Esophagus (tissue), 2 donors: ENCODE results near the gene CDC42SE2. TPM values are rescaled to one million over a fixed set of nuclear protein-coding genes. Genes with fewer than 3 reads are reported as not detected.
"Not testable (repeated sequence)": the region's sequence is repeated elsewhere in the genome, so short reads cannot be mapped to it uniquely, and the experiment has no call there.

Source experiments
- H3K27ac ChIP-seq, 2 donors: one replicate each; pipeline ENCODE4 v1.5.1; 2013; ENCODE audit warnings: low read depth in 2 of 2, mild to moderate bottlenecking in 2 of 2, inconsistent platforms in 1 of 2, low read length in 1 of 2, moderate library complexity in 1 of 2
- H3K27me3 ChIP-seq, 2 donors: one replicate each; pipeline ENCODE4 v1.6.1; 2013; ENCODE audit warnings: low read length in 2 of 2, control low read depth in 1 of 2, mild to moderate bottlenecking in 1 of 2; ENCODE audit not compliant: insufficient read depth in 2 of 2, control insufficient read depth in 1 of 2
- H3K36me3 ChIP-seq, 2 donors: one replicate each; pipeline ENCODE4 v1.6.1; 2013; ENCODE audit warnings: low read length in 1 of 2; ENCODE audit not compliant: control insufficient read depth in 2 of 2, insufficient read depth in 2 of 2
- H3K4me1 ChIP-seq, 2 donors: one replicate each; pipeline ENCODE4 v1.6.1; 2013; ENCODE audit warnings: low read length in 1 of 2; ENCODE audit not compliant: control insufficient read depth in 2 of 2, insufficient read depth in 2 of 2
- H3K4me3 ChIP-seq, 2 donors: one replicate each; pipeline ENCODE4 v1.5.1; 2013; ENCODE audit warnings: low read length in 2 of 2, mild to moderate bottlenecking in 2 of 2, low read depth in 1 of 2, moderate library complexity in 1 of 2
- H3K9me3 ChIP-seq, 2 donors: one replicate each; pipeline ENCODE4 v1.6.1; 2013; ENCODE audit warnings: mild to moderate bottlenecking in 2 of 2, low read depth in 1 of 2, low read length in 1 of 2, moderate library complexity in 1 of 2; ENCODE audit not compliant: control insufficient read depth in 2 of 2, insufficient read depth in 1 of 2
- WGBS, 2 donors: extraction: QIAGEN DNeasy Blood & Tissue Kit; methylation state at CpG; one replicate each; pipeline ENCODE4 v1.1.7; 2013; 5-methylcytosine and 5-hydroxymethylcytosine counted together
- polyA plus RNA-seq, 2 donors: library from polyadenylated mRNA; stranded (reverse); fragments of 200-250 nt; gene quantifications; one replicate each; pipeline ENCODE4 v1.2.3, GENCODE V29; 2013
- donor health status: healthy with polysubstance abuse.
- donor health status: Bipolar disorder and iron deficiency.

CDC42SE2 gene
- polyA plus RNA-seq, 2 donors, result 5.1 to 7.3 TPM

DNA sequence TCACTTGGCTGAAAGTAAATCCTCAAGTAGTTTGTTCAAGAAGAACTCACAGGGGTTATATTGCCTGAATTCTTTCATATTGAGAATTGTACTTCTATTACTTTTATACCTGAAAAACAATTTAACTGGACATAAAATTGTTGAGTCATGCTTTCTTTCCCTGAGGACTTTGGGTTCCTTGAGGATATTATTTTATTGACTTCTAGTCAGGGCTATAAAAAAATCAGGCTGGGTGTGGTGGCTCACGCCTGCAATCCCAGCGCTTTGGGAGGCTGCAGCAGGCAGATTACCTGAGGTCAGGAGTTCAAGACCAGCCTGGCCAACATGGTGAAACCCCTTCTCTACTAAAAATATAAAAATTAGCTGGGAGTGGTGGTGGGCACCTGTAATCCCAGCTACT, 17.9 kb upstream of the CDC42SE2 start:
- Histone ChIP-seq H3K4me3 (no peak overlapping the region), H3K36me3 (no peaks in the 10 kb centered on the region), H3K27ac (no peak overlapping the region), H3K9me3 (no peaks in the 10 kb centered on the region), H3K27me3 (no peaks in the 10 kb centered on the region), H3K4me1 (no peaks in the 10 kb centered on the region)
- 79 to 95% methylated on average over 2 of the region's 2 CpGs for WGBS, 2 donors

DNA sequence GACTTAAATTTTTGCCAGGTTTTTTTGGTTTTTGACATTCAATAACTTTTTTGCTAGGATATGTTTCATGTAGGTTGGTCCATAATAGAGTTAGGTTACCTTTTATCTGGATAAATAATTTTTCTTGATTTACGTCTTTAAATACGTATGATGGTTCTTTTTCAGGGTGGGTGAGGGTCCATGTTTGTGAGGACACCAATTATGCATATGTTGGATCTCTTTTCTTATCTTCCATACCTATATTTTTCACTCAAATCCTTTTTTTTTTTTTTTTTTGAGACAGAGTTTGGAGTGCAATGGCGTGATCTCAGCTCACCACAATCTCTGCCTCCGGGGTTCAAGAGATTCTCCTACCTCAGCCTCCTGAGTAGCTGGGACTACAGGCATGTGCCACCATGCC, 17.3 kb upstream of the CDC42SE2 start:
- H3K9me3 ChIP-seq, result no peaks in the 10 kb centered on the region
- H3K27ac ChIP-seq, result no peak overlapping the region
- H3K4me3 ChIP-seq, result no peak overlapping the region
- H3K4me1 ChIP-seq, result no peaks in the 10 kb centered on the region
- 98% methylated on average over 4 of the region's 4 CpGs for WGBS, 2 donors
- H3K27me3 ChIP-seq, result no peaks in the 10 kb centered on the region
- no peaks in the 10 kb centered on the region for H3K36me3 ChIP-seq

DNA sequence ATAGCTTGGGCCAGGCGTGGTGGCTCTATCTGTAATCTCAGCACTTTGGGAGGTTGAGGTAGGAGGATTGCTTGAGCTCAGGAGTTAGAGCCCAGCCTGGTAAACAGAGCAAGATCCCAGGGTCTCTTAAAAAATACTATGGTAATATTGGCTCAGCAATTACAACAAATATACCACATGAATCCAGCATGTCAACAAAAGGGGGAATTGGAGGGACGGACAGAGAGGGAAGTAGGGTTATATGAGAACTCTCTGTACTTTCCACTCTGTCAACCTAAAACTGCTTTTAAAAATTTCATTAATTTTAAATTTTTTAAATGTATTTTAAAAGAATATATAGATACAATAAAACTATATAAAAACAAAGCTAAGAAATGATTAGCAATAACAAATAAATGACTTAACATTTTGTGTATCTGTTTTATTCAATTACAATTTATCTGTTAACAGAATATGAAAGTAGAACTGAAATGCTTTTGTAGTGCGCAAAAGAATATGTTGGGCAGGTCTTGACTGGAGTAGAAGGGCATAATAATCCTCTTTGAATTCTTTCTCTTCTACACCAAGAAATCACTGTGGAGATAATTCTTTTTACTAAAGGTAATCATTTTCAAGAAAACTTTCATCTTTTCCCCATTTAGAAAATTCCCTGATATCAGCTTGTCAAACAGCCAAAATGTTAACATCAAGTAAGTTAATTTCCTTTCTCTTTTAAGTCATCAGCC, 12.9 kb upstream of the CDC42SE2 start:
- Histone ChIP-seq H3K4me3 (no peak overlapping the region), H3K27me3 (no peaks in the 10 kb centered on the region), H3K9me3 (no peaks in the 10 kb centered on the region), H3K4me1 (no peaks in the 10 kb centered on the region), H3K36me3 (no peaks in the 10 kb centered on the region), H3K27ac (no peak overlapping the region)
- 48 to 77% methylated on average over 3 of the region's 3 CpGs for WGBS, 2 donors

- H3K4me3 ChIP-seq, result no peak overlapping the region
- no peaks in the 10 kb centered on the region for H3K36me3 ChIP-seq
- 57 to 64% methylated on average over 6 of the region's 6 CpGs for WGBS, 2 donors
- H3K9me3 ChIP-seq, result no peaks in the 10 kb centered on the region
- H3K27ac ChIP-seq, result peak overlapping the region; percentile 30 to 58
- no peaks in the 10 kb centered on the region for H3K4me1 ChIP-seq
- no peaks in the 10 kb centered on the region for H3K27me3 ChIP-seq
Measured at GRCh38 chr5:131252824-131253171, 11.1 kb upstream of the CDC42SE2 start.

- WGBS, 2 donors, result 82 to 88% methylated on average over 10 of the region's 10 CpGs
- H3K9me3 ChIP-seq, H3K36me3 ChIP-seq, H3K4me3 ChIP-seq, H3K27ac ChIP-seq, H3K27me3 ChIP-seq, H3K4me1 ChIP-seq: not testable (repeated sequence)
Measured at GRCh38 chr5:131254025-131254424, 9.8 kb upstream of the CDC42SE2 start.

DNA sequence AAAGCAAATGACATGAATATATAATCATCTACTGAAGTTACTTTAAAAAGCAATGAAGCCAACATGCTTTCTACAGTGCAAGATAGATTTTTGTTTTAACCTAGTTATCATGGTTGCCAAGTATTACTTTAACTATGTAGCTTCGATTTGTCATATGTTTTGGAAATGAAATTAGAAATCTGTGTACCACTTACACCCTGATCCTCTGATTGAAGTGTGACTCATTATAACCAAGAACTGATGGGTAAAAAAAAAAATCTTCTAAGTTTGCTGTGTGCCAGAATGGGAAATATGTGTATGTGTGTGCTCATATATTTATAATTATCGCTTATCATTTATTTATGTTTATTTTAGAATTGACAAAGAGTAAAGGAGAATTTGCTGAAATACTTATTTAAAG, 9.1 kb upstream of the CDC42SE2 start:
- H3K27ac ChIP-seq, result no peak overlapping the region
- H3K36me3 ChIP-seq, result no peaks in the 10 kb centered on the region
- H3K4me1 ChIP-seq, result no peaks in the 10 kb centered on the region
- no peaks in the 10 kb centered on the region for H3K27me3 ChIP-seq
- H3K4me3 ChIP-seq, result no peak overlapping the region
- H3K9me3 ChIP-seq, result no peaks in the 10 kb centered on the region
- WGBS, 2 donors, result 78 to 84% methylated on average over 2 of the region's 2 CpGs

DNA sequence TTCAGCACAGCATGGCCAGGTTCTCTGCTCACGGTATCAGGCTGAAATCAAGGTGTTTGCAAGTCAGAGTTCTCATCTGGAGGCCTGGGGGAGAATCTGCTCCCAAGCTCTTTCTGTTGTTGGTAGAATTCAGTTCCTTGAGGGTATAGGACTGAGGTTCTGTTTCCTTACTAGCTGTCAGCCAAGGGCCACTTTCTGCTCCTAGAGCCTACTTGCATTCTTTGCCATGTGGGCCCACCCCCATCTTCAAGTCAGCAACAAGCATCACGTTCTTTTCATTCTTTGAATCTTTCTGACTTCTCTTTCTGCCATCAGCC, 7.4 kb upstream of the CDC42SE2 start:
- Histone ChIP-seq H3K9me3 (no peaks in the 10 kb centered on the region), H3K36me3 (no peaks in the 10 kb centered on the region), H3K4me1 (no peaks in the 10 kb centered on the region), H3K4me3 (no peak overlapping the region), H3K27me3 (no peaks in the 10 kb centered on the region), H3K27ac (peak overlapping the region in 1 of 2 donors; percentile 16)
- 80 to 94% methylated on average over 2 of the region's 2 CpGs for WGBS, 2 donors

GRCh38 chr5:131258733-131259132, 5.1 kb upstream of the CDC42SE2 start:
- no peaks in the 10 kb centered on the region for H3K9me3 ChIP-seq
- no peaks in the 10 kb centered on the region for H3K27me3 ChIP-seq
- H3K36me3 ChIP-seq, result no peaks in the 10 kb centered on the region
- H3K27ac ChIP-seq, result peak overlapping the region in 1 of 2 donors; percentile 15
- H3K4me1 ChIP-seq, result no peaks in the 10 kb centered on the region
- H3K4me3 ChIP-seq, result no peak overlapping the region
- 48 to 53% methylated on average over 2 of the region's 2 CpGs for WGBS, 2 donors

DNA sequence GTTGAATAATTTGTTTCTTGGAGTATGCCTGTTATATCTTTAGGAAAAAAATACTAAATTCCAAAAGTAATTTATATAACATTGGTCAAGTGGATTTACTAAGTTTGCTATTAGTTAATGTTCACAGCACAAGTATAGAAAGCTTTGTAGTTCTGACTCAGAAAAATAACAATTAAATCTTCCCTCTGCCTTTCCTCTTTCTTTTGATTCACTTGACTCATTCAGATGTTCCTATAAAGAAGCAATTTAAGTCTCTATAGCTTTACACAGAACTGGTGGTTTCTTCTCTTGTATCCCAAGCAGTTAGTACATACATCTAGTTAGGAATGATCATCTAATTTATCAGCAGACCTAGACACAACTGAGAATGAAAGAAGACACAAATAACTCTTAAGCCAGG, 4.5 kb upstream of the CDC42SE2 start:
- H3K4me3 ChIP-seq, result no peak overlapping the region
- no peaks in the 10 kb centered on the region for H3K9me3 ChIP-seq
- no peaks in the 10 kb centered on the region for H3K27me3 ChIP-seq
- H3K27ac ChIP-seq, result no peak overlapping the region
- no peaks in the 10 kb centered on the region for H3K36me3 ChIP-seq
- no peaks in the 10 kb centered on the region for H3K4me1 ChIP-seq

DNA sequence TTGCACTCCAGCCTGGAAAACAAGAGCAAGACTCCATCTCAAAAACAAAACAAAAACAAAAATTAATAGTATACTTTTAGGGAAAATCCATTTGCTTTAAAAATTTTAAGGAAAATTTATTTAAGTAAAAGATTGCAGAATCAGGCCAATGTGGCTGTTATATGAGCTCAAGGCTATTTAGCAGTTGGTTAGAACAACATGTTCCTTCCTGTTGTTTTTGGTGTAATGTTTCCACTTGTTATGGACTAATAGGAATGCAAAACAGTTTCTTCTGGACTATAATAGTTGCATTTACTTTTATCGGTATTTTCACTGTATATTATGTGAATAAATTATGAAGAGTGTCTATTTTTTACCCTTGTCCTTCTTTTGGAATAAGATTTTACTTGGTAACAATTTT, 3.0 kb upstream of the CDC42SE2 start:
- Histone ChIP-seq H3K27ac (no peak overlapping the region), H3K9me3 (no peaks in the 10 kb centered on the region), H3K4me1 (no peaks in the 10 kb centered on the region), H3K4me3 (no peak overlapping the region), H3K36me3 (no peaks in the 10 kb centered on the region), H3K27me3 (no peaks in the 10 kb centered on the region)
- 26 to 70% methylated on average over 1 of the region's 1 CpG for WGBS, 2 donors
